CD4-positive, alpha-beta T cell treated with Interleukin-4 for 1 hour (primary cell): Measurements from ENCODE around the gene MYPN.
"Not testable (repeated sequence)": the region's sequence is repeated elsewhere in the genome, so short reads cannot be mapped to it uniquely, and the experiment has no call there.

Experiments
- DNase-seq, 2 donors: peaks; one replicate each; pipeline ENCODE4 v3.0.0-alpha.2; 2020 to 2022

MYPN gene

DNA sequence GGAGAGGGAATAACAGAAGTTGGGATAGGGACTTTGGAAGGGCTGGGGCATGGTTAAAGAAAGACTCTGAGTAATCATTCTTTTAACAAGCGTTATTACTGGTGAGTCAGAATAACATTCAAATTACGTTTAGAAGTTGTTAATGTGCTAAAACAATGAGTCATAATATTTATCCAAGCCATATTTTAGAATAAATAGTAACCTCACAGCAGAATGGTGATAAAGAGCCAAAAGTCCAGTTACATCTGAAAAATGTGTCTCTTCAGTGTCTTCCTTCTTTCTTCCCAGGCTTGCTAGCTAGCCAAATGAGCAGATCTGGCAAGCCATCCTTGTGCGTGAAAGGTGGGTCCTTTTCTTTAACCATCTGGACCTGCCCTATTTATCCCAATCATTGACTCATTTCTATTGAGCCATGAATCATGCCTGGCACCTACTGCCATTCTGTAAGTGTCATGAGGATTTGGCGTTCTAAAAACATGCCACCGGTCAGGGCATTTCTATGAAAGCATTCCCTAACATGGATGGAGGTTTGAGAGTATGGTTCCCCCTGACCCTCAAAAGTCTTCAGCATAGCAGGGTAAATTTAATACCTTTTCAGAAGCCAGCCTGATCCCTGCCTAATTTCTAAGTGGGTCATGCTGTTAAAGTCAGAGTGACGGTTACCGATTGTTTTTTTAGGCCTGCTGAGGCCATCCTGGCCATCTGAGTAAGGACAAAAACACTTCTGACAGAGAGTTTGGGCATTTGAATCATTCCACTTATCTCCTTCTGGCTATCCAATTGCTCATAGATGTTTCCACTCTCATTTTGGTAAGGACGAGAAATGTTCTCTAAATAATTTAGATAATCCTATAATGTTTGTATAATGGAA lies 26.9 kb downstream of the MYPN start:
- DNase-seq = no peak

DNA sequence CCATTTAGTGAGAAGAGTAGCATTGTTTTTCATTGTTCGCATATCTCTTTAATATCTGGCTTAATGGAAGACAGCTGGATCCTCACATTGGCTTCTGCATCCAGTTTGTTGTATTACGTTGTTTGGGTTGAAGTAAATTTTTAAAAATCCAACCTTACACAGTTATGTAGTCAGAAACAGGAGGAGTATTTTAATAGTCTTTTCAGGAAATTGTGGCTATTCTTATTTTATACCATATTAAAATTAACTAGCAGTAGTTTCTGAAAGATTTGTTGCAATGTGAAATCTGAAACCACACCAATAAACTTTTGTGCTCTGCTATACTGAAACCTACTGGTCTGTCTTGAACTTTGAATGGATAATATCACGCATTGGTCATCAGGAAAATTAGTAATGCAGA lies 27.9 kb downstream of the MYPN start:
- no peak for DNase-seq

DNA sequence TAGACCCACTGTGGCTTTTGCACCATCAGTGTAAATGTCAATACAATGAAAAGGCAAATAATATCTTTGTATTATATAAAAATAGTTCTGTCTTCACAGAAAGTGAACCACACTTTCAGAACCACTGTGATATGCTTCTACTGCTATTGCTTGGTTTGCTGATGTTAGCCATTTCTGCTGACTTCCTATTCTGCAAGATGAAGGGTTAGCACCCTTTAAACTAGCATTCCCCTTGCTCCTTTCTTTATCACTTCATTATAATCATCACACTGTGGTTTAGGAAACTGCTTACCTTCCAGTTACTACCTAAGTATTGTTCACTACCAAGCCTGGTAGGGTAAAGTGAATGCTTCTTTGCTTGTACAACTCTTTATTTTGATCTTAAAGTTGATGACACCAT lies 29.2 kb downstream of the MYPN start:
- DNase-seq = no peak

DNA sequence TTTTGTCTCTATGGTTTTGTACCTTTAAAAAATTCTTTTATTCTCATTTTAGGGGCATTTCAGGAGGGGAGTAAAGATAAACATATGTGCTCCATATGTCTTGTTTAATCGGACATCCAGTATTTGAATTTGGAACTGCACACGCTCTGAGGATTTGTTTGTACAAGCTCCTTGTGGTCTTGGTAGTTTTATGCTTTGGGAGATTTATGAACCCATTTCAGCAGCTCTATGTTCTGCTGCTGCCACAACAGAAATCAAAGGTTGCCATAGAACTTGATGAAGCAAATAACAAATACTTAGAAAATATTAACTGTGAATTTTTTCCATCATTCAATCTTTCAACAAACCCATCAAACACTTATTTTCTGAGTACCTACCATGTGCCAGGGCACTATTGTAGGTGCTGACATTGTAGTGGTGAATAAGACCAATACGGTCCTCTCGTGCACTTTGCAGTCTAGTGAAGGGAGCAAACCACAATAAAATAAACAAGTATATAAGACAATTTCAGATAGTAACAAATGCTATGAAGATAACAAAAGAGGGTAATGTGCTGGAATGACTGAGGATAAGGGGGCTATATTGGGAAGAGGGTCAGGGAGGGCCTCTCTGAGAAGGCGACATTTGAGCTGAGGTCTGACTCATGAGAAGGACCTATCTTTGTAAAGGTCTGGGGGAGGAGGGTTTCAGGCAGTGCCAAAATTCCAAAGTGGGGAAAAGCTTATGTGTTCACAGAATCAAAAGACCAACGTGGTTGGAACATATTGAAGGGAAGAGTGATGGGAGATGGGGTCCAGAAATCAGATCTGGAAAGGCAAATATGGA lies 30.4 kb downstream of the MYPN start:
- no peak for DNase-seq

DNA sequence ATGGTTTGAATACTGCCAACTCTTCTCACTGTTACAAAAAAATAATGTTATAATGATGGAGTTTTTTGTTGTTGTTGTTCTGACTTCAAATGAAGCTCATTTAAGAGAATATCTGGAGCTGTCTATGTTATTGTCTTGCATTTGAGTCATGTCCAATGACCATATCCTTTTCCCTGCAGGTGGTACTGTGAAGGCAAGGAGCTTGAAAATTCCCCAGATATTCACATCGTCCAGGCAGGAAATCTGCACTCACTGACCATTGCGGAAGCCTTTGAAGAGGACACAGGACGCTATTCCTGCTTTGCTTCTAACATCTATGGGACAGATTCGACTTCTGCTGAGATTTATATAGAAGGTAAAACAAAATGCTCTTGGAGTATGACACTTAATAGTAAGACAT lies 33.5 kb downstream of the MYPN start:
- no peak for DNase-seq

DNA sequence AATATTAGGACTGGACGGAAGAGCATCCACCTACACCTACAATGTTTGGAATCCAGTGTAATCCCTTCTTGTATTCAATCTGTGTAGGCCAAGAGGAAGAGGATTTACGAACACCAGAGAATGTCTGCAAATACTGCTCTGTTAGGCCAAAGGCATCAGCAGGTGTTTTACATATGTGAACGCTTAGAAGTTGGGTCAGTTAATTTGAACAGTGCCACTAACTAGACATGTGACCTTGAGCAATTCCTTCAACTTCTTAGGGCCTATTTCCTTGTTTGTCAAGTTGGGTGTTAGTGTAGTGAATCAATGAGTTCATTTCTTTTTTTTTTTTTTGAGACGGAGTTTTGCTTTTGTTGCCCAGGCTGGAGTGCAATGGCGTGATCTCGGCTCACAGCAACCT lies 35.4 kb downstream of the MYPN start:
- no peak for DNase-seq

DNA sequence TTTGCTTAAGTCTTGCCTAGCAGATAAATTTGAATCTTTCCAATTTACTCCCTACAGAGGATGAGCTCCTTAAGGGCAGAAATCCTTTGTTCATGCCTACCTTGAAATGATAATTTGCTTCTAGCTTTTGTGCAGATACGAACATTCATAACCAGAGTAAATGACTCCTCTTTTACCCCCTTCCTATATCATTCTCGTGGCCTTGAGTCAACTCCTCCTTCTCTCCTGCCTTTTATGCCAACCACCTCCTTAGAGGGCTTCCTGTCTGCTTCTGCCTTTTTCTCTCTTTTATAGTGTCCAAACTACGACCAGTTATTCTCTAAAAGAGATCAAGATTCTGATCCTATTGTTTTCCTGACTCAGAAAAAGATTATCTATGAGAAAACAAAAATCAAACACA lies 36.4 kb downstream of the MYPN start:
- no peak for DNase-seq

DNA sequence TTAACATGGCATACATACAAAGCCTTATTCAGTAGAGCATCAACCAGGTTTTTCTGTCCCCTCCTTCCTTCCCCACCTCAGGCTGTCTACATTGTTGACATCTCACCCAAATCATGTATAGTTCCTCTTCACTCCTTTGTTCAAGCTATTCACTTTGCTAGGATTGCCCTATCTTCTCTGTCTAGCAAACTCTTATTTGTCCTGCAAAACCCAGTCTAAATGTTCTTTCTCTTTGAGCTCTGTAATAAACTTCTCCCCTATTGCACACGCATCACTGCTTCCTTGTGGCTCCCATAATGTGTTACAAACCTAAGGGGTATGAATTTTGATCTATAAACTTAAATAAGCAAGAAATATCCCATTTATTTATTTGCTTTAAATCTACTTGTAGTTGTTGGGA lies 36.8 kb downstream of the MYPN start:
- no peak for DNase-seq

DNA sequence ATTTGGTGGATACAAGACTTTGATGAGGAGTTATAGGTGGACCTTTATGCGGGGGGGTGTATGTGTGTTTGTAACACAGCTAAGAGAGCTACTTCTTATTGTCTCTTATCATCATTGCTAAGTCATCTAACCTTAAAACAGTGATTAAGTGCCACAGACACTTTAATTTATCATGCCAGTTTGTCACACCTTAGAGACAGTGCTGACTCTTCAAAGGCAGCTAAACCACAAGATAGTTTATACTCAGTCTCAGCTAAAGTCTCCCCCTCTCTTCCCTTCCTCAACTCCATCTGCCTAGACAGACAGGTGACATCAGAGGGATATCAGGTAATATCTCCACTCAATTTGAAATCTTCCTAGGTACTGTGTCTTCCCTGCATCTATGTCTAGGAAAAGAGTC lies 42.2 kb downstream of the MYPN start:
- DNase-seq = no peak

DNA sequence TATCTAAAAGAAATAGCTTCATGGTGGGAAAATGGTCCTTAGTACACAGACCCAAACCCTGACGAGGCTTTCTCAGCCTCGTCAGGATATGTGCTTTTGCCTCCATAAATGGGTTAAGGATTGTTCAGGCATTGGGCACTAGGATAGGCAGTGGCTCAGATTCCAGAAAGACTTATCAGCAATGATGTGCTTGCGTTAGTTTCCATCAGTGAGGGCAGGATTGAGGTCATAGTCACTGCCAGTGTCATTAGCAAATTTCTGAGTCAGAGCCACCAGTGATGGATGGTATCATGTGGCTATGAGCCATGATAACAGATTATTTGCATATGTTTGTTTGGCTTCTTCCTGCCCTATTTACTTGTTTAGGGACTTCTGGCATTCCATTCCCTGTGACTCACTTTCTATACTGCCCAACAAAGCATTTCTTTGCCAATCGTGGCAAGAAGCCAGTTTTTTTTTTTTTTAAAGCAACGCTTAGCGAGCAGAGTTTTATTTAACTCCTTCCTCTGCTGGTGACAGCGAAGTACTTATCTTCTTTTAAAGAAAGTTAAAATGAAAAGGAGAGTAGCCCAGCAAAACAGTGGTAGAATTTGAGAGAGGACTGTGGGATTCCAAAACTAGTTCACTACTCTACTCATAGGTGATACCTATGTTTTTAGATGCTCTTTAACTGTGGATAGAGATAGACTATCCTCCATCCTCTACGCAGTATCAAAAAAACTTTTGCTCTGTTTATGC lies 44.4 kb downstream of the MYPN start:
- DNase-seq = no peak

DNA sequence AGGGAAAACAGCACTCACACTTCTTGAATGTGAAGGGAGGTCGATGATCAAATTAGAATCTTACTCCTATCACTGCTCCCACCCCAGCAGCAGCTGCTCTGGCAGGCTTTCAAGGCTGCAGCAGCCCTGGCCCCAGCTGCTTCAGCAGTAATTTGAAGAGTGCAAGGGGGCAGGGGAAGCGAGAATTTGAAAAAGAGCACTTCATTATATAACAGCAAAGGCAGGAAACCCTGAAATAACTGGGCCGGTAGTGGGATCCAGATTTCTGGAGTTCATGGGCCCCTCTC lies 44.9 kb downstream of the MYPN start:
- no peak for DNase-seq

DNA sequence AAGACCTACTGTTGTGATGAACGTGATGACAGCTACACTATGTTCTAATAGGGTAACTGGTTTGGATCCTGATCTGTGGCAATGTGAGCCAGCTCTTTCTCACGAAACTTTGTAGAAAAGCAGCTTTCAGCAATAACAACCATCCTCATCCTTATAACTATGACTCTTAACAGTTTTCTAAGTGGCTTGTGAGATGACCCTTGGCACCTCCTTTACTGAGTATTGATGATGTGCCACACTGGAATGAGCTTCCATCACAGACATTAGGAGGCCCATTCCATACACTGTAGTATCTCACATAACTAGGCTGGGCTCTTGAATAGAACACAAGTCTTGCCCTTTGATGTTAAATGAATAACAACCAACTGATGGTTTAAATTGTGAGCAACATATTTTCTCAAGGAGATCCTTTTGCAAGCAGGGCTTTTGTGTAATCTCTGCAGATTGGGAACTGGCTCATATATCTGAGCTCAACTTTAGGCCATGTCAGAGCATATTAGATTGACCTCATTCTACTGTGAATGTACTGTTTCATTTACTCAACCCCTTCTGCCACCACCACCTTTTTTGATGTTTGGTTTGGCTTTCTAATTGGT lies 46.4 kb downstream of the MYPN start:
- no peak for DNase-seq

DNA sequence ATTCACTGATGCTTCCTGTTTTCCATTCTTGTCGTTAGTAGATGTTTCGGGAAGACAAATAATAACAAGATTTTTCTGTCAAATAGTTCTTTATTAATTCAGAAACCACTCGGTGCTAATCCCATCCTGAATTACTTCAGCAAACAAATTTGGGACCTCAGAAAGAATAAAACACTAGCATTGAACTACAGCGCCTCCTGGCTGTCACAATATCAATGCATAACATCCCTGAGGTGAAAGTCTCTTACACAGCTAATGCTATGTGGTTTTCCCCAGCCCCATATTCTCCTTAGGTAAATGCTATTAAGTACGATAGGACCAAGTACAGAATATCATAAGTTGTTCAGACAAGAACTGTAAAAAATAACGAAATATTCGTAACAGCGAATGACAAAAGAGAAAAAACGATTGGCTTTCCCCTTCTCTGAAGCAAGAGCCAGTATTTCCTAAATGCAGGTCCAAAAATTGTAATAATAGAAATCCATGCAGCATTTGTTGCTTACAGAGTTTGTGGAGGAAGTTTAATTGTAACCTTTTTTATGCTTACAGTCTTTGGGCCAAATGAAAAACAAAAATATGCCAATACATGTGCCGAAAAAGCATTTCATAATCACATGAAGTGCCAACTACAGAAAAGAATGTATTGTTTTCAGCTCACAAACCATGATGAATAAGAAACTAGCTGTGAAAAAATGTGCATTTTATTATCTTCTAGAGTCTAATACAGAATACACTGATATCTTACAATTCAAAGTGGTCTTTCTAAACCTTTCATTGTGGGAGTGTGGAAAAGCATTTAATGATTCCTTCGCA lies 47.3 kb downstream of the MYPN start:
- DNase-seq = peak; percentile 58 to 70

DNA sequence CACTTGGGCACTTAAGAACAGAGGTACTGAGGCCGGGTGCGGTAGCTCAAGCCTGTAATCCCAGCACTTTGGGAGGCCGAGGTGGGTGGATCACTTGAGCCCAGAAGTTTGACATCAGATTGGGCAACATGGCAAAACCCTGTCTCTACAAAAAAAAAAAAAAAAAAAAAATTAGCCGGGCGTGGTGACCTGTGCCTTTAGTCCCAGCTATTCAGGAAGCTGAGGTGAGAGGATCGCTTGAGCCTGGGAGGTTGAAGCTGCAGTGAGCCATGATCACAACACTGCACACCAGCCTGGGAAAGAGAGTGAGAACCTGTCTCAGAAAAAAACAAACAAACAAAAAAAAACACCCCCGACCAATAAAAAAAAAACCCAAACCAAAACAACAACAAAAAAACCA lies 48.2 kb downstream of the MYPN start:
- not testable (repeated sequence) for DNase-seq

DNA sequence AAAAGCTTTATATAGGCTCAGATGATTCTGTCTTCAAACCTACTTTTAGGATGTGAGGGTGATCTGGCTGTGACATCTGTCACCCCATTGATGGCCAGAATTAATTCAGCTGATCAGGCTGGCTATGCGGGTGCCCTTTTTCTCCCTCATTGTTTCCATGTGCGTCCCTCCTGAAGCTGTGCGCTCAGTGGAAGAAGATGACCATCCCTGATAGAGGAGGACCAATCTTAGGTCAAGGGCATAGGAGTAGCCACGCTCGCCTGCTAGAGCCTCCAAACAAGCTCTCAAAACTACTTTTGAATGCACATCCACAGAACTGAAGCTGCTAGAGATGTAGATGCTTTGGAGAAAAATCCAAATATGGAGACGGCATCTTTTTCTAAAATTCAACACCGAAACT lies 48.7 kb downstream of the MYPN start:
- DNase-seq = no peak

DNA sequence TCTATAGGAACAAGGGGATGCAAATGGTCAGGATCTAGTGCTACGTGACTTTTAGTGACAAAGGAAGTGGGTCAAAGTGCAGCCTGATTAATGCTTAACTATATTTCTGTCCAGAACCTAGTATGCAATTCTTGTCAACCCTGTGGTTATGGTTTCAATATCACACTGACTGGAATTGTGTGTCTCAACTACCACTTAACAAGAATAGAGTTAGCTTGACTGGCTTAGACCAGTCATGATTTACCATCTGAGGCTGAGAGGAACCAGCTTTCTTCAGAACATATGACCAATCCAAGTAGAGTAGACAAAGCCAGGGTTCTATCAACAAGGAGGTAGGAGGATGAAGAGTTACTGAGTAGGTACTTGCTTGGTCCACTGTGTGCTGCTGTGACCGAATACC lies 54.4 kb downstream of the MYPN start:
- no peak for DNase-seq

DNA sequence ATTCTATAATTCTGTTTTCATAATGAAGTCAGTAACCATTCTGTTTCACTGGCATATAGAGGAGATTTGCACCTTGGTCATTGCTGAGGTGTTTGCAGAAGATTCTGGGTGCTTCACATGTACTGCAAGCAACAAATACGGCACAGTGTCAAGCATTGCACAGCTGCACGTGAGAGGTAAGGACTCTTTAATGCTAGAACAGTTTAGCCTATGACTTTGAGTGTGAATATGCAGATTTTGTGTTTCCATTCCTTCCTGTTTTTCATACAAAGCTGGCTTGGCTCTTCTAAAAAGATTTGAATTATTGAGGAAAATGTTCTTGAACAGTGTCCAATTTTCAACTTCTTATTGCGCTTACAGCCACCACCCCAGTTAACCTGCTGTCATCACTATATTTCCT lies 56.4 kb downstream of the MYPN start:
- DNase-seq = no peak

DNA sequence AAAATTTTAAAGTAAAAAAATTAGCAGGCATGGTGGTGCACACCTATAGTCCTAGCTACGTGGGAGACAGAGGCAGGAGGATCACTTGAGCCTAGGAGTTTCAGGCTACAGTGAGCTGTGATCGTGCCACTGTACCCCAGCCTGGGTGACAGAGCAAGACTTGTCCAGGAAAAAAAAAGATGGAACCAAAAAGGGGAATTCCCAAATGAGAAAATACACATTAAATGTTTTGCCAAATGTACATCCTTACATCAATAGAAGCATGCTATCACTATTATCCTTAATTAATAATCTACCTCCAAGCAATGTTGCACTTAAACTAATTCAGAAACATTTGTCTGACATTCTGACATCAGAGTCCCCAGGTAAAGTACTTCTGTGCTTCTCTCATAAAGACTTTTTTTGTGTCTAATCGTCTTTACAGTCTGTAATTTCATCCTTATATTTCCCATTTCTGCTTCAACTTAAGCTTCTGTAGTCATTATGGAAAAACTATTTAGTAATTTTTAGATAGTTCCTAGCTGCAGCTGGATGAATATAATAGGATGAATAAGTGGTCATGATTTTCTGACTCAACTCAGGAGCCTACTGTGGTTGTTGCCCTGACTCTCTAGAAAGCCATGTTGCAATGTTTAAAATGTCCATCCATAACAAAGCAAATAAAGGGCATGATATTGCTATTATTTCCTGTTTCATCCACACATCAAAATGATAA lies 57.7 kb downstream of the MYPN start:
- DNase-seq = no peak

DNA sequence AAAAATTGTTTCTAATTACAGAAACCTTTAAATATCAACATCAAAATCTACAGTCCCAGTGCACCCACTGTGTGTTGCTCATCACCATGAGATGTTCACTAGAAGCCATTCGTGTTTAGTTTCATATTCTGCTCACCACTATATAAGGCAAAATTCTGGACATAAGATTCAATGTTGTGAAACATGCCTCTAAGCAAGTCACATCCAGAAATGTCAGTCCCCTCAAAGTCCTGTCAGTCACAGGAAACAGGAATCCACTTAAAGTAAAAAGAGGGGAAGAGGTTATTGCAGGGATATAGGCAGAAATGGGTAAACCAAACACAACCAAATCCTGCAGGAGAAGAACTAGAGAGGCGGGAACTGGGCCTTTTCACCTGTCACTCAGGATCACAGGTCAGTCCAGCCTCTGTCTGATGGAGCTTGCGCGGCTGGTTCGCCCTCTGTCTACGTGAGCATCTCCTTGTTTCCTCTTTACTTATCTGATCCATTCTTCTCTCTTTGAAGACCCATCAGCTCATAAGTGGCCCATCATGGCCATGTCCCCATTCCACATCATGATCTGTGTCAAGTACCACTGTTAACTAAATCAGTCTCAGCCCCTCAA lies 58.4 kb downstream of the MYPN start:
- no peak for DNase-seq

DNA sequence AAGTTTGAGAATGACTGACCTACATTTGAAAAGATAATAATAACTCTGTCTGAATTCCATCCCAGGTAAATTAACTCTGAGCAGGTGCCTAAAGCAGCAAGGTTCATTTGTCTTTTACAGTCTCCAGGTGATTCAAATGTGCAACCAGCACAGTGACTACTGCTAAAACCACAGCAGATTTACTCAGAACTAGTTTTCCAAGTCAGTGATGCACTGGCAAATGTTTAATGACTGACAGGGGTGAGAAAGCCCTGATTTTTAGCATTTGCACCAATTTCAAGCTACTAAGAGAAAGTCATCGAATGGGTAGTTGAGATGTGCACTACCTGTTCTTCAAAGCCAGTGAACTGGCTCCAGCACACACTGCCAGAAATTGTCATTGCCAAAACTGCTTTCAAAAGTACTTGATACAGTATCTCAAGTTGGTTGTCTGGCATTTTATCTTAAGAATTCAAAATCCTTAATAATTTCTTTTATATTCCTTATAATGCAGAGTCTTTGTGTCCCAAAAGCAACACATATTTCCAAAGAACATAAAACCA lies 62.3 kb downstream of the MYPN start:
- no peak for DNase-seq

DNA sequence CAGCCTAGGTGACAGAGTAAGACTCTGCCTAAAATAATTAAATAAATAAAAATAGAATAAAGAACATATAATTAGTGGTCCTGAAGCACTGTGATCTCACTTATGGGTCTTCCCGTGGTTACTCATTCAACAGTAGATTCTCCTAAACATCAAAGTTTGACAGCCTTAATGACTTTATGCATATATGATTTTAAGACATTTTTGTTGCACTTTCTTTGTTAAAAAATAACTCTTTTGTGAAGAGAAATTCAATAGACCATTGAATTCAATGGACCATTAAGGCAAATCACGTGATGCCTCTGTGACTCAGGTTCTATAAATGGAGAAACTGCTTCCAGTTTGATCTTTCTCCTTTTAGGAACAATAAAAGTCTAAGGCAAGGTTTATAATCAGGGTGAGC lies 63.0 kb downstream of the MYPN start:
- no peak for DNase-seq
